VCaP (cell line): ENCODE results near the gene TMEM208.

ENCODE experiments used
- H3K27ac ChIP-seq: fragments of 450-650 bp; 2 replicates; pipeline ENCODE4 v1.5.1; 2017
- CTCF ChIP-seq: fragments of 450-650 bp; conservative IDR thresholded peaks from 2 replicates; pipeline ENCODE4 v1.5.1; 2017; ENCODE audit warnings: mild to moderate bottlenecking, moderate library complexity

Gene TMEM208

GRCh38 chr16:67226804-67227566, at the start of gene TMEM208:
Gene TMEM208, plus strand, starts transcription at chr16:67227130. Its CDS starts 89 bp downstream, at chr16:67227219.
- peak; percentile 14; the same call in 1 of the 2 replicates for TF ChIP-seq CTCF
- H3K27ac ChIP-seq, result peak within 1 kb of the TSS; percentile 66; the same call in 1 of the 2 replicates

GRCh38 chr16:67177743-67178699, 48.9 kb upstream of the TMEM208 start:
- TF ChIP-seq CTCF, result no peak
- peak overlapping the region; percentile 74 for H3K27ac ChIP-seq

- peak overlapping the region; percentile 74; the same call in 1 of the 2 replicates for H3K27ac ChIP-seq
- TF ChIP-seq CTCF, result peak; percentile 11; the same call in 1 of the 2 replicates
Observed at GRCh38 chr16:67179421-67180080, 47.4 kb upstream of the TMEM208 start.

GRCh38 chr16:67180166-67180565, 46.8 kb upstream of the TMEM208 start:
- H3K27ac ChIP-seq, result no peak overlapping the region
- no peak for TF ChIP-seq CTCF

- no peak overlapping the region for H3K27ac ChIP-seq
- no peak for TF ChIP-seq CTCF
Observed at GRCh38 chr16:67181346-67181745, 45.6 kb upstream of the TMEM208 start.

GRCh38 chr16:67182288-67182687, 44.6 kb upstream of the TMEM208 start:
- no peak overlapping the region for H3K27ac ChIP-seq
- no peak for TF ChIP-seq CTCF

GRCh38 chr16:67183284-67183626, 43.7 kb upstream of the TMEM208 start:
- no peak for TF ChIP-seq CTCF
- H3K27ac ChIP-seq, result peak overlapping the region; percentile 85
